ENCODE results near the gene VRK2. TPM values are rescaled to one million over a fixed set of nuclear protein-coding genes. Genes with fewer than 3 reads are reported as not detected.

The VRK2 gene
- total RNA-seq, 1 experiment from 2014 or later = 52.7 TPM

DNA sequence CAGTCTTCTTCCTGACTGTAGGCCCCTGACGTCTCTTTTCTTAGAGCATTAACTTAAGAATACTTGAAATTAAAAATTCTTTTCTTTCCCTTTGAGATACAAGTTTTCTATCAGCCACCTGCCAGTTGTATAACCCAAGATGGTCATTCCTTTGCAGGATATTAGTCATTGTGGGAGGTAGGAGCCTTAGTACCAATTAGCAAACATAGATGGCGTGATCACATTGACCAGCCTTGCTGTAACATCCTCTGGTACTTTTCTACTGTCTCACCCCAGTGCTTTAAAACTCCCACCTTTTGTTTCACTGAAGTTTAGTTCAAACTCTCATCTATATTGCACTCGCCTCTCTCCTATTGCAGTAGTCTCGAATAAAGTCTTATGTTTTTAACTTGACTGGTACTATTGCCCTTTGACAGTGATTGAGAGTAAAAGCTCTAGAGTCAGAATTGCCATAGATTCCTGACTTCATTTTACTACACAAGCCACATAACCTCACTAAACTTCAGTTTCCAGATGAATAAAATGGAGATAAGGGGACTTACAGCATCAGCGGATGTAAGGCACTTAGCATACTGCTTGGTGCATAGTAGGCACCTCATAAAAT, 74.1 kb downstream of the VRK2 start:
- DNase-seq (ENCODE audit: unreplicated experiment) = no peak
- Mint-ChIP-seq H3K4me1 (ENCODE audit: insufficient read depth, unreplicated experiment) (peaks cover 27% of the 10 kb centered on the region), H3K36me3 (ENCODE audit: insufficient read depth, unreplicated experiment) (peaks cover 27% of the 10 kb centered on the region), H3K27ac (ENCODE audit: low read depth, unreplicated experiment) (no peak overlapping the region), H3K4me3 (ENCODE audit: unreplicated experiment) (no peak overlapping the region), H3K9me3 (ENCODE audit: unreplicated experiment) (no peaks in the 10 kb centered on the region), H3K27me3 (ENCODE audit: insufficient read depth, unreplicated experiment) (no peaks in the 10 kb centered on the region)
- TF ChIP-seq, protein P1, sequence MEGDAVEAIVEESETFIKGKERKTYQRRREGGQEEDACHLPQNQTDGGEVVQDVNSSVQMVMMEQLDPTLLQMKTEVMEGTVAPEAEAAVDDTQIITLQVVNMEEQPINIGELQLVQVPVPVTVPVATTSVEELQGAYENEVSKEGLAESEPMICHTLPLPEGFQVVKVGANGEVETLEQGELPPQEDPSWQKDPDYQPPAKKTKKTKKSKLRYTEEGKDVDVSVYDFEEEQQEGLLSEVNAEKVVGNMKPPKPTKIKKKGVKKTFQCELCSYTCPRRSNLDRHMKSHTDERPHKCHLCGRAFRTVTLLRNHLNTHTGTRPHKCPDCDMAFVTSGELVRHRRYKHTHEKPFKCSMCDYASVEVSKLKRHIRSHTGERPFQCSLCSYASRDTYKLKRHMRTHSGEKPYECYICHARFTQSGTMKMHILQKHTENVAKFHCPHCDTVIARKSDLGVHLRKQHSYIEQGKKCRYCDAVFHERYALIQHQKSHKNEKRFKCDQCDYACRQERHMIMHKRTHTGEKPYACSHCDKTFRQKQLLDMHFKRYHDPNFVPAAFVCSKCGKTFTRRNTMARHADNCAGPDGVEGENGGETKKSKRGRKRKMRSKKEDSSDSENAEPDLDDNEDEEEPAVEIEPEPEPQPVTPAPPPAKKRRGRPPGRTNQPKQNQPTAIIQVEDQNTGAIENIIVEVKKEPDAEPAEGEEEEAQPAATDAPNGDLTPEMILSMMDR (IDR thresholded peaks at IDR 0.05; ENCODE audit: unreplicated experiment) = no peak
- no TSS peak for BruUV-seq (replicated peaks)
- ChIA-PET CTCF (interaction anchor here (1.6 kb wide), 1 partner anchor 11 kb away, joined by 4 read pairs; no protein-coding TSS in a partner anchor), POLR2A (interaction anchor here (1.0 to 2.3 kb wide), 2 partner anchors 8 to 13 kb away, joined by 3 to 6 read pairs; no protein-coding TSS in a partner anchor)
- intact Hi-C loops (cut with micrococcal nuclease) = no loop called here

DNA sequence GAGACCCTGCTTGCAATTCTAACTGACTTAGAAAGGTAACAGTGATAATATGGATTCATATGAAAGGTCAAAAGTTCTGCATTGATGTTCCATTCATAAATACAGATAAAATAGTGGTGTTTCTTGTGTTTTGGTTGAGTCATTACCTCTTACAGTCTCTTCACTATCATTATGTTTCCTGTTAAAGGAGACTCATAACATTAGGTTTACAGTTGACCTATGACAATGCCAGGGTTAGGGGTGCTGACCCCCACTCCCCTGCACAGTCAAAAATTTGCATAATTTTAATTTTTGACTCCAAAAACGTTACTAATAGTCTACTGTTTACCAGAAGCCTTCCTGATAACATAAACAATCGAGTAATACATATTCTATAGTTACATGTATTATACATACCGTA, 75.4 kb downstream of the VRK2 start:
- no peak overlapping the region for H3K27ac Mint-ChIP-seq (ENCODE audit: low read depth, unreplicated experiment)
- H3K4me3 Mint-ChIP-seq (ENCODE audit: unreplicated experiment) = no peak overlapping the region
- BruUV-seq (replicated peaks) = no TSS peak
- no peak for DNase-seq (ENCODE audit: unreplicated experiment)
- TF ChIP-seq, protein P1 (IDR thresholded peaks at IDR 0.05; ENCODE audit: unreplicated experiment) = no peak
- H3K4me1 Mint-ChIP-seq (ENCODE audit: insufficient read depth, unreplicated experiment) = peaks cover 19% of the 10 kb centered on the region
- ChIA-PET CTCF (interaction anchor here (0.6 kb wide), 1 partner anchor 23 kb away, joined by 3 read pairs; no protein-coding TSS in a partner anchor), POLR2A (no interaction called here)
- no peaks in the 10 kb centered on the region for H3K9me3 Mint-ChIP-seq (ENCODE audit: unreplicated experiment)
- H3K27me3 Mint-ChIP-seq (ENCODE audit: insufficient read depth, unreplicated experiment) = no peaks in the 10 kb centered on the region
- intact Hi-C loops (cut with micrococcal nuclease) = no loop called here
- peaks cover 33% of the 10 kb centered on the region for H3K36me3 Mint-ChIP-seq (ENCODE audit: insufficient read depth, unreplicated experiment)

DNA sequence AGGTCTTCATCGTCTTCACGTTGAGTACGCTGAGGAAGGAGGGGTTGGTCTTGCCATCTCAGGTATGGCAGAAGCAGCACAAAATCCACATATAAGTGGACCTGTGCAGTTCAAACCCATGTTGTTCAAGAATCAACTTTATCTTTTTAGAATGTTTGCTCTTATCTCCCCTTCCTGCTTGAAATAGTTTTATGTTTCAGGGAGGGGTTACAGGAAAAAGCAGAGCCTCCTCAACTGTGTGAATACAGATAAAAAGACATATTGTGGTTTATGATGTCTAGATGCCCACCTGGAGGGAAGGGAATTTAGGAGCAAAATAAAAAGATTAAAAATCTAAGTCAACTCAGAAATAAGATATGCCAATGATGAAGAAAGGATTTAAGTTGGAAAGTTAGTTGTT, 75.9 kb downstream of the VRK2 start:
- Mint-ChIP-seq H3K4me3 (ENCODE audit: unreplicated experiment) (no peak overlapping the region), H3K9me3 (ENCODE audit: unreplicated experiment) (no peaks in the 10 kb centered on the region), H3K27me3 (ENCODE audit: insufficient read depth, unreplicated experiment) (no peaks in the 10 kb centered on the region), H3K36me3 (ENCODE audit: insufficient read depth, unreplicated experiment) (peaks cover 33% of the 10 kb centered on the region), H3K4me1 (ENCODE audit: insufficient read depth, unreplicated experiment) (peaks cover 14% of the 10 kb centered on the region), H3K27ac (ENCODE audit: low read depth, unreplicated experiment) (no peak overlapping the region)
- BruUV-seq (replicated peaks) = no TSS peak
- POLR2A ChIA-PET = no interaction called here
- CTCF ChIA-PET = interaction anchor here (0.6 kb wide), 1 partner anchor 23 kb away, joined by 3 read pairs; no protein-coding TSS in a partner anchor
- intact Hi-C loops (cut with micrococcal nuclease) = no loop called here
- TF ChIP-seq, protein P1 (IDR thresholded peaks at IDR 0.05; ENCODE audit: unreplicated experiment) = no peak
- no peak for DNase-seq (ENCODE audit: unreplicated experiment)

DNA sequence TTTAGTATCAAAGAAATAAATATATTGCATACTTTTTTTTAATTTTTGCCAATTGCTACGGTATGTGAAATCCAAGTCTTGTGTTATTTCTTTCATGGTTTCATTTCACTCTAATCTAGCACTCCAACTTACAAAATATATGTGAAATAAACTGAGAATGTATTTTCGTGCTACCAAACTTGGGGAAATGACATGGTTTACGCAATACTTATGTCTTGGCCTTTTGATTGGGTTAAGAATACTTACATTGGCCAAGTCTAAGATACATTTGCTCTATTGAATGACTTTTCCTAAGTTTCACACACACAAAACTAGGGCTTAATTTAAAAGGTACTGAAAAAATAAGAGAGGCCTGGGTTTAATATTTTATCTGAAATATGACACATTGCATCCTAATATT, 80.5 kb downstream of the VRK2 start:
- Mint-ChIP-seq H3K9me3 (ENCODE audit: unreplicated experiment) (no peaks in the 10 kb centered on the region), H3K27me3 (ENCODE audit: insufficient read depth, unreplicated experiment) (no peaks in the 10 kb centered on the region), H3K36me3 (ENCODE audit: insufficient read depth, unreplicated experiment) (peaks cover 25% of the 10 kb centered on the region), H3K4me1 (ENCODE audit: insufficient read depth, unreplicated experiment) (peaks cover 11% of the 10 kb centered on the region), H3K4me3 (ENCODE audit: unreplicated experiment) (no peak overlapping the region), H3K27ac (ENCODE audit: low read depth, unreplicated experiment) (no peak overlapping the region)
- POLR2A ChIA-PET = no interaction called here
- DNase-seq (ENCODE audit: unreplicated experiment) = no peak
- no TSS peak for BruUV-seq (replicated peaks)
- intact Hi-C loops (cut with micrococcal nuclease) = no loop called here
- TF ChIP-seq, protein P1 (IDR thresholded peaks at IDR 0.05; ENCODE audit: unreplicated experiment) = no peak
- CTCF ChIA-PET = no interaction called here
